HepG2 (cell line): Measurements from ENCODE around the gene TRAPPC12. TPM values are rescaled to one million over a fixed set of nuclear protein-coding genes. Genes with fewer than 3 reads are reported as not detected.

Experiments used
- CC2D1A ChIP-seq: sonication (generic); formaldehyde crosslinking; IDR thresholded peaks from 2 replicates; pipeline ENCODE4 v1.8.1; 2023; ENCODE audit warnings: mild to moderate bottlenecking, missing genetic modification reagents
- DMAP1 ChIP-seq: IDR thresholded peaks from 2 replicates; pipeline ENCODE4 v1.6.1; 2016
- HNRNPLL ChIP-seq: fragments of 200-400 bp; formaldehyde crosslinking; IDR thresholded peaks from 2 replicates; pipeline ENCODE4 v1.6.1; 2017; ENCODE audit warnings: mild to moderate bottlenecking, low read depth, low read length; ENCODE audit not compliant: poor library complexity, severe bottlenecking
- MTF1 ChIP-seq: sonication (generic); formaldehyde crosslinking; IDR thresholded peaks from 2 replicates; pipeline ENCODE4 v1.5.0; 2020; ENCODE audit warnings: missing genetic modification reagents
- SSRP1 ChIP-seq: IDR thresholded peaks from 2 replicates; pipeline ENCODE4 v1.6.1; 2016; ENCODE audit warnings: control low read depth
- TFAP4 ChIP-seq: sonication (generic); IDR thresholded peaks from 2 replicates; pipeline ENCODE4 v1.6.1; 2016; ENCODE audit warnings: low read depth, borderline replicate concordance
- THAP11 ChIP-seq: IDR thresholded peaks from 2 replicates; pipeline ENCODE4 v1.6.1; 2016; ENCODE audit warnings: missing biosample characterization, missing genetic modification reagents
- ZBTB26 ChIP-seq: IDR thresholded peaks from 2 replicates; pipeline ENCODE4 v1.6.1; 2016; ENCODE audit warnings: missing compliant biosample characterization, missing genetic modification reagents, borderline replicate concordance
- ZFP36L1 ChIP-seq: sonication (generic); formaldehyde crosslinking; IDR thresholded peaks from 2 replicates; pipeline ENCODE4 v1.8.0; 2022; ENCODE audit warnings: mild to moderate bottlenecking, missing genetic modification reagents, moderate library complexity
- ZNF646 ChIP-seq: sonication (generic); formaldehyde crosslinking; IDR thresholded peaks from 2 replicates; pipeline ENCODE4 v1.9.0; 2021; ENCODE audit warnings: mild to moderate bottlenecking, missing genetic modification reagents
- ZNF687 ChIP-seq: sonication (generic); formaldehyde crosslinking; IDR thresholded peaks from 2 replicates; pipeline ENCODE4 v1.5.1; 2020; ENCODE audit warnings: mild to moderate bottlenecking, missing genetic modification reagents, moderate library complexity
- polyA plus RNA-seq, 8 experiments: library from polyadenylated mRNA; depleted of rRNA in 3 of 8; stranded (reverse) in 7 of 8; unstranded in 1 of 8; fragments of >200 nt; fragmentation: Illumina TruSeq in 4 of 8; extraction: Trizol in 4 of 8; gene quantifications; 2 replicates each; pipeline versions ENCODE4 v1.2.1 to v1.2.3, GENCODE V29; 2011 to 2016; ENCODE audit warnings: low read depth in 4 of 8, missing spikeins in 1 of 8, mixed read lengths in 1 of 8; ENCODE audit not compliant: insufficient read depth in 1 of 8
- total RNA-seq, 5 experiments: library from RNA; depleted of rRNA; stranded (reverse); fragments of >200 nt; fragmentation: Illumina TruSeq; extraction: Trizol; gene quantifications; 2 replicates each; pipeline ENCODE4 v1.2.3, GENCODE V29; 2016; ENCODE audit warnings: low read depth in 1 of 5

TRAPPC12 gene
- total and polyA plus RNA-seq, 2 of the 13 experiments (the other 11 are each of a cell fraction or from before 2014, with no cell fraction given) = 46.4 to 97.7 TPM

- no peak for TF ChIP-seq ZNF646
- TF ChIP-seq ZNF687 = peak; percentile 74
- TF ChIP-seq ZFP36L1 (CRISPR knock-in tag) = no peak
- TF ChIP-seq HNRNPLL = no peak
- TF ChIP-seq DMAP1 = no peak
- TF ChIP-seq TFAP4 = peak; percentile 32; the same call in 1 of the 2 replicates
- TF ChIP-seq SSRP1 (CRISPR knock-in tag) = no peak
- 0 out of 2 replicates have a peak, but pooled peaks have one; percentile 27 for TF ChIP-seq ZBTB26
- no peak for TF ChIP-seq CC2D1A (CRISPR knock-in tag)
- TF ChIP-seq MTF1 (CRISPR knock-in tag) = no peak
- TF ChIP-seq THAP11 (CRISPR knock-in tag) = no peak
These were observed 111.8 kb downstream of the TRAPPC12 start (continued) for GRCh38 chr2:3491306-3491705.
